ENCODE measurements around the gene AHI1. TPM values are rescaled to one million over a fixed set of nuclear protein-coding genes. Genes with fewer than 3 reads are reported as not detected.

The AHI1 gene
- total RNA-seq, 1 donor from 2014 or later, result 33.5 TPM

GRCh38 chr6:135530113-135530512, 32.6 kb upstream of the AHI1 start:
- H3K27me3 Mint-ChIP-seq (ENCODE audit: unreplicated experiment), result no peaks in the 10 kb centered on the region
- H3K4me1 Mint-ChIP-seq (ENCODE audit: unreplicated experiment), result no peaks in the 10 kb centered on the region
- H3K27ac Mint-ChIP-seq (ENCODE audit: unreplicated experiment), result no peak overlapping the region
- TF ChIP-seq CTCF (IDR thresholded peaks at IDR 0.05), result no peak
- H3K36me3 Mint-ChIP-seq (ENCODE audit: unreplicated experiment), result no peaks in the 10 kb centered on the region
- no peaks in the 10 kb centered on the region for H3K9me3 Mint-ChIP-seq (ENCODE audit: unreplicated experiment)
- no peak for DNase-seq (ENCODE audit: extremely low spot score, unreplicated experiment)
- H3K4me3 Mint-ChIP-seq (ENCODE audit: unreplicated experiment), result no peak overlapping the region

DNA sequence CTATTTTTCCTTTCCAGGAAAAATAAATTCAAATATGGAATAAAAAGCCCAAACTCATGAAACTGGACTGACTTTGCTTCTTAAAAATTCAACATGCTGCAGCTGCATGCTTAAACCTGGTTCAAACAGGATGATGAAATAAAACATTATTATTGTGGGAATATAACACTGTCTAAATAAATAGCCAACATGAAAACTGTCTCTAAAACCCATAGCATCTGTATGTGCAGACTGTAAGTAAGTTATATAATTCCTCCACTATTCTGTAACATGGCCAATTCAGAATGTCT, 30.4 kb upstream of the AHI1 start:
- DNase-seq (ENCODE audit: extremely low spot score, unreplicated experiment), result no peak
- Mint-ChIP-seq H3K9me3 (ENCODE audit: unreplicated experiment) (no peaks in the 10 kb centered on the region), H3K4me3 (ENCODE audit: unreplicated experiment) (no peak overlapping the region), H3K4me1 (ENCODE audit: unreplicated experiment) (no peaks in the 10 kb centered on the region), H3K27ac (ENCODE audit: unreplicated experiment) (no peak overlapping the region), H3K27me3 (ENCODE audit: unreplicated experiment) (no peaks in the 10 kb centered on the region), H3K36me3 (ENCODE audit: unreplicated experiment) (no peaks in the 10 kb centered on the region)
- TF ChIP-seq CTCF (IDR thresholded peaks at IDR 0.05), result no peak

DNA sequence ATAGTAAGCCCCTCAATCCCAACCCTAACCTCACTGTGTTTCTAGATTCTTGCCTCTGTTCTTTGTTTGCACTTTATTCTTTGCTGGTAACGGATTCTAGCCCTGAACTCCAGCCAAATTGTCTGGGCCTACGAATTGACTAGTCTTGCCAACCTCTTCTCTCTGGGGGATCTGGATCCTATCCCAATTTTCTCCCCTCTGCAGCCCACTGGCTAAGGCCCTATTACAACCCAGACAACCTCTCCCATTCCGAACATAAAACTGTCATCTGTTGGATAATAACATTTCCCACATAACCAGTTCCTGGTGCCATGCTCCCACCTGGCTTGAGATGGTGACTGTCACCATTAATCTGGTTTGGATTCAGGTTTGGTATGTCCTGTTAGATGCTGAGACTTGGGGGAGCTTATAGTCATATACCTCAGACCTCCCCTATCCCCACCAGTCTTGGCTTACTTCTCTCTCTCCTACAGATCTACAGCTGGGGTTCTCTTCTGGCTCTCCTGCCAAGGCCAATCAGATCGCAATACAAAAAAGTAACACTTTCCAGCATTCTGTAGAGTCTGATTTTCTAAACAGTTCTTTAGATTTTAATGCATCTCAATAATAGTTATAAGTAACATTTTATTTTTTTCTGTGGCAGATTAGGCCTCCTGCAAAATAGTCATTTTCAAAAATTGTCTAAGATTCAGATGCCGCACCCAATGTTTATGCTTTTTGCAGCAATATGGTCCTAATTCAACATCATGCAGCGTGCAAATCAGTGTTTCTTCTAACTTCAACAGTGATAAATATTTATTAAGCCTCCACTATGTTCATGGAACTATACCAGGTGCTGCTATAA, 29.8 kb upstream of the AHI1 start:
- Mint-ChIP-seq H3K4me3 (ENCODE audit: unreplicated experiment) (no peak overlapping the region), H3K27me3 (ENCODE audit: unreplicated experiment) (no peaks in the 10 kb centered on the region), H3K4me1 (ENCODE audit: unreplicated experiment) (no peaks in the 10 kb centered on the region), H3K9me3 (ENCODE audit: unreplicated experiment) (no peaks in the 10 kb centered on the region), H3K27ac (ENCODE audit: unreplicated experiment) (no peak overlapping the region), H3K36me3 (ENCODE audit: unreplicated experiment) (no peaks in the 10 kb centered on the region)
- no peak for DNase-seq (ENCODE audit: extremely low spot score, unreplicated experiment)
- TF ChIP-seq CTCF (IDR thresholded peaks at IDR 0.05), result no peak

GRCh38 chr6:135525594-135525993, 28.1 kb upstream of the AHI1 start:
- DNase-seq (ENCODE audit: extremely low spot score, unreplicated experiment), result no peak
- no peak overlapping the region for H3K4me3 Mint-ChIP-seq (ENCODE audit: unreplicated experiment)
- no peaks in the 10 kb centered on the region for H3K27me3 Mint-ChIP-seq (ENCODE audit: unreplicated experiment)
- TF ChIP-seq CTCF (IDR thresholded peaks at IDR 0.05), result no peak
- H3K27ac Mint-ChIP-seq (ENCODE audit: unreplicated experiment), result no peak overlapping the region
- no peaks in the 10 kb centered on the region for H3K36me3 Mint-ChIP-seq (ENCODE audit: unreplicated experiment)
- peaks cover 8% of the 10 kb centered on the region for H3K4me1 Mint-ChIP-seq (ENCODE audit: unreplicated experiment)
- H3K9me3 Mint-ChIP-seq (ENCODE audit: unreplicated experiment), result no peaks in the 10 kb centered on the region

GRCh38 chr6:135522965-135523692, 25.6 kb upstream of the AHI1 start:
- no peak for DNase-seq (ENCODE audit: extremely low spot score, unreplicated experiment)
- Mint-ChIP-seq H3K4me3 (ENCODE audit: unreplicated experiment) (no peak overlapping the region), H3K9me3 (ENCODE audit: unreplicated experiment) (peaks cover 5% of the 10 kb centered on the region), H3K4me1 (ENCODE audit: unreplicated experiment) (peaks cover 8% of the 10 kb centered on the region), H3K36me3 (ENCODE audit: unreplicated experiment) (no peaks in the 10 kb centered on the region), H3K27ac (ENCODE audit: unreplicated experiment) (no peak overlapping the region), H3K27me3 (ENCODE audit: unreplicated experiment) (no peaks in the 10 kb centered on the region)
- TF ChIP-seq CTCF (IDR thresholded peaks at IDR 0.05), result no peak

Measured in osteocyte (in vitro differentiated cells).